ENCODE results near the gene GTF2H4.

The GTF2H4 gene

DNA sequence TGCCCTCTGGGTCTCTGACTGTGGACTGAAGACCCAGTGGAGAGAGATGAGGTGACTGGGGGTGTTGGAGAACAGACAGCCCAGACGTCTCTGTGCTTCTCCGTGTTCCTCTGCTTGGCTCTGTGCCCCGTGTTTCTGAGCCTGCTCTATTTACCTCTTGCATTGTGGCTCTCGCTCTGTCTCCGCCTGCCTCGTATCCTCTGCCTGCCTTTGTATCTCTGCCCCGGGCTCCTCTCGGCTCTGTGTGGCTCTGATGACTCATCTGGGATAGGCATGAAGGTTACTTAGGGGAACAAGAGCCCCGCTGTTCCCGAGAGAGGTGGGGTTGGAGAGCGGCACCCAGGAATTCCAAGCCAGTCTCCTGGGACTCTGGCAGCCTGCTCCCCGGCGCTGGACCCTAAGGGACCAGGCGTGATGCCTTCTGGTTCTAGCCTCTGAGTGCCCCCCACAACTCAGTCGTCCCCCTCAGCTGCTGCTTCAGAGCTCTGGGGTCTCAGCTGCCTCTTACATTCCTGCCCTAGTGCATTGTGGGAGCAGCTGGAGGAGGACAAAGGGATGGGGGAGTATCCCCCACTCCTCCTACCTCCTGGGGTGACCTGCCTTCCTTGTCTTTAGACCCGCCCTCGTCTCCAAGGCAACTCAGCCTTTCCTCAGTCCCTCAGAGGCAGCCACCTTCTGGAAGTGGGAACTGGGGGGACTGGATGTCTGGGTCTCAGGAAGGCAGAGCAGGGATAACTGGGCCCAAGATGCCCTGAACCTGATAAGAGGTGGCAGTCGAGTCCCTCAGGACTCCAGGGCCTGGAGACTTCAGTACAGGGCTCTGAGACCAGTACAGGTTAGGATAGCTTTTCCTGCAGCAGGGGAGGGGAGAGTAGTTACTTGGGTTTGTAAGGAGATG is 21.8 kb upstream of the GTF2H4 start:
- H3K27ac ChIP-seq (ENCODE audit: low read length), result no peak overlapping the region
- H3K4me1 ChIP-seq (ENCODE audit: low read length), result peaks cover 30% of the 10 kb centered on the region
- H3K9me3 ChIP-seq (ENCODE audit: insufficient read depth, low read length), result no peaks in the 10 kb centered on the region
- H3K79me2 ChIP-seq (ENCODE audit: low read length), result no peaks in the 10 kb centered on the region
- TF ChIP-seq, protein P1, sequence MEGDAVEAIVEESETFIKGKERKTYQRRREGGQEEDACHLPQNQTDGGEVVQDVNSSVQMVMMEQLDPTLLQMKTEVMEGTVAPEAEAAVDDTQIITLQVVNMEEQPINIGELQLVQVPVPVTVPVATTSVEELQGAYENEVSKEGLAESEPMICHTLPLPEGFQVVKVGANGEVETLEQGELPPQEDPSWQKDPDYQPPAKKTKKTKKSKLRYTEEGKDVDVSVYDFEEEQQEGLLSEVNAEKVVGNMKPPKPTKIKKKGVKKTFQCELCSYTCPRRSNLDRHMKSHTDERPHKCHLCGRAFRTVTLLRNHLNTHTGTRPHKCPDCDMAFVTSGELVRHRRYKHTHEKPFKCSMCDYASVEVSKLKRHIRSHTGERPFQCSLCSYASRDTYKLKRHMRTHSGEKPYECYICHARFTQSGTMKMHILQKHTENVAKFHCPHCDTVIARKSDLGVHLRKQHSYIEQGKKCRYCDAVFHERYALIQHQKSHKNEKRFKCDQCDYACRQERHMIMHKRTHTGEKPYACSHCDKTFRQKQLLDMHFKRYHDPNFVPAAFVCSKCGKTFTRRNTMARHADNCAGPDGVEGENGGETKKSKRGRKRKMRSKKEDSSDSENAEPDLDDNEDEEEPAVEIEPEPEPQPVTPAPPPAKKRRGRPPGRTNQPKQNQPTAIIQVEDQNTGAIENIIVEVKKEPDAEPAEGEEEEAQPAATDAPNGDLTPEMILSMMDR (IDR thresholded peaks at IDR 0.05; ENCODE audit: low read depth, low read length), result no peak
- no peak for TF ChIP-seq EZH2phosphoT487 (IDR thresholded peaks at IDR 0.05; ENCODE audit: low read depth)
- no peak overlapping the region for H2AFZ ChIP-seq (ENCODE audit: low read depth, low read length)
- no peaks in the 10 kb centered on the region for H3K36me3 ChIP-seq (replicated peaks; ENCODE audit: low read depth, low read length)
- H3K4me3 ChIP-seq (ENCODE audit: low read length), result no peak overlapping the region
- no peak overlapping the region for H3K4me2 ChIP-seq (ENCODE audit: low read length)
- no peak overlapping the region for H3K9ac ChIP-seq (ENCODE audit: low read length)
- H4K20me1 ChIP-seq (ENCODE audit: insufficient read depth, low read length), result no peaks in the 10 kb centered on the region
- no peaks in the 10 kb centered on the region; the same call in 1 of the 2 replicates for H3K27me3 ChIP-seq (ENCODE audit: low read depth, low read length)

DNA sequence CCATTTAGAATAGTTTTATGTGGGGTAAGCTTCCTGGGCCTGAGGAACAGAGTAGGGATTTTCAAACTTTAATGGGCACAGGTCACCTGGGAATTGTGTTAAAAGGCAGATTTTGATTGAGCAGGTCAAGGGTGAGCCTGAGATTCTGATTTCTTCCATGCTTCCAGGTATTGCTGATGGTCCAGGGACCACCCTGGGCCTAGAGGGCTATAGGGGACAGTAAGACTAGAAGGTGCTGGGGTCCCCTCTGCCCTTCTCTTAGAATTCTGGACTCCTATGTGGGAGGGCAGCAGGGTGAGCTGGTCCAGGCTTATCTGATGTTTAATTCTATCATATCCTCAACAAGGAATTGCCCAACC is 21.1 kb upstream of the GTF2H4 start:
- Histone ChIP-seq H3K4me3 (ENCODE audit: low read length) (no peak overlapping the region), H3K9ac (ENCODE audit: low read length) (no peak overlapping the region), H3K79me2 (ENCODE audit: low read length) (no peaks in the 10 kb centered on the region), H2AFZ (ENCODE audit: low read depth, low read length) (no peak overlapping the region), H4K20me1 (ENCODE audit: insufficient read depth, low read length) (no peaks in the 10 kb centered on the region), H3K4me2 (ENCODE audit: low read length) (no peak overlapping the region), H3K9me3 (ENCODE audit: insufficient read depth, low read length) (no peaks in the 10 kb centered on the region), H3K27ac (ENCODE audit: low read length) (no peak overlapping the region), H3K36me3 (replicated peaks; ENCODE audit: low read depth, low read length) (no peaks in the 10 kb centered on the region), H3K27me3 (ENCODE audit: low read depth, low read length) (no peaks in the 10 kb centered on the region; the same call in 1 of the 2 replicates), H3K4me1 (ENCODE audit: low read length) (peaks cover 28% of the 10 kb centered on the region)
- TF ChIP-seq, protein P1 (IDR thresholded peaks at IDR 0.05; ENCODE audit: low read depth, low read length), result no peak
- no peak for TF ChIP-seq EZH2phosphoT487 (IDR thresholded peaks at IDR 0.05; ENCODE audit: low read depth)

DNA sequence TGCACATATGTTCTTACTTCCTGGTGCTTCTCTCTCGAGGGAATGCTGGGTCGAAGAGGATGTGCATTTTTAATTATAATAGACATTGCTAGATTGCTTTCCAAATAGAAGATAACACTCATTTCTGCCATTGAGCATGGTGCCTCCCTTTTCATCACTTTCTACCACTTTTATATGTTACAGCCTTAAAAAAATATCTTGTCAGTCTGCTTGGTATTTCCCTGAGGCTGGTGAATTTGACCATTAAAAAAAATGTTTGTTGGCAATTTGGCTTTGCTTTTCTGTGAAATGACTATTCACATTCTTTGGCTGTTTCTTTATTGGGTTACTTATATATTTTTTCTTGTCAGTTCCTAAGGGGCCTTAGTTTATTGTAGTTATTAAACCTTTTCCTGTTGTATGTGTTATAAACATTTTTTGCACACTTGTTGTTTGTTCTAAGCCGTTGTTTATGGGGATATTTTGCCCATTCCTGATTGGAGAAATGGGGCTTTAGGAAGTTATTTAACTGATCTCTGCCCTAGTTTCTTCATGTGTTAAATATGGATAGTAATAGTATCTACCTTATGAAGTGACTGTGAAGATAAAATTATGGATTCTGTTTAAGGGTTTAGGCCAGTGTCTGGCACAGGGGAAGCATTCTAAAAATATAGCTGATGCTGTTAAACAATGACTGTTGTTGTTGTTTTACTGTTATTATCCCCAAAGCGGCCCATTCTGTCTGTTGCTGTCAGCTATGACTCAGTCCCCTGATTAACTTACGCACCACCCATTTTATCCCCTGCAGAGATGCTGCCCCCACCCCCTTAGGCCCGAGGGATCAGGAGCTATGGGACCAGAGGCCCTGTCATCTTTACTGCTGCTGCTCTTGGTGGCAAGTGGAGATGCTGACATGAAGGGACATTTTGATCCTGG is 19.8 kb upstream of the GTF2H4 start:
- Histone ChIP-seq H3K27ac (ENCODE audit: low read length) (no peak overlapping the region), H3K4me2 (ENCODE audit: low read length) (no peak overlapping the region)

More for the DNA sequence above, 19.8 kb upstream of the GTF2H4 start:
- Histone ChIP-seq H4K20me1 (ENCODE audit: insufficient read depth, low read length) (no peaks in the 10 kb centered on the region), H3K9ac (ENCODE audit: low read length) (no peak overlapping the region), H2AFZ (ENCODE audit: low read depth, low read length) (no peak overlapping the region), H3K4me3 (ENCODE audit: low read length) (no peak overlapping the region), H3K9me3 (ENCODE audit: insufficient read depth, low read length) (no peaks in the 10 kb centered on the region), H3K27me3 (ENCODE audit: low read depth, low read length) (no peaks in the 10 kb centered on the region; the same call in 1 of the 2 replicates), H3K4me1 (ENCODE audit: low read length) (peaks cover 15% of the 10 kb centered on the region), H3K36me3 (replicated peaks; ENCODE audit: low read depth, low read length) (no peaks in the 10 kb centered on the region), H3K79me2 (ENCODE audit: low read length) (no peaks in the 10 kb centered on the region)
- TF ChIP-seq EZH2phosphoT487 (IDR thresholded peaks at IDR 0.05; ENCODE audit: low read depth), result no peak
- TF ChIP-seq, protein P1 (IDR thresholded peaks at IDR 0.05; ENCODE audit: low read depth, low read length), result no peak

All from OCI-LY3 (cell line).